Neural cell (in vitro differentiated cells): ENCODE measurements around the gene PPM1H.

Experiments
- EP300 ChIP-seq: fragments of 450-650 bp; conservative IDR thresholded peaks from 2 replicates; pipeline ENCODE4 v1.6.1; 2014; ENCODE audit warnings: antibody characterized with exemption, mild to moderate bottlenecking, moderate library complexity; ENCODE audit not compliant: poor library complexity, severe bottlenecking
- EZH2 ChIP-seq: fragments of 200-600, 300-800 bp; shearing (Covaris generic), sonication (generic); IDR thresholded peaks from 2 replicates; pipeline ENCODE4 v1.6.1; 2014; ENCODE audit warnings: antibody characterized with exemption, low read length, borderline replicate concordance, mild to moderate bottlenecking; ENCODE audit not compliant: insufficient read depth, poor library complexity, severe bottlenecking
- POLR2AphosphoS5 ChIP-seq: IDR thresholded peaks from 2 replicates; pipeline ENCODE4 v1.6.1; 2012
- RAD21 ChIP-seq: fragments of 450-650 bp; conservative IDR thresholded peaks from 2 replicates; pipeline ENCODE4 v1.6.1; 2014; ENCODE audit warnings: antibody characterized with exemption, mild to moderate bottlenecking, moderate library complexity
- SMC3 ChIP-seq: fragments of 450-650 bp; conservative IDR thresholded peaks from 2 replicates; pipeline ENCODE4 v1.6.1; 2014; ENCODE audit warnings: antibody characterized with exemption, mild to moderate bottlenecking, moderate library complexity; ENCODE audit not compliant: poor library complexity
- TF ChIP-seq, protein P1 (sequence below): fragments of 450-650 bp; IDR thresholded peaks from 2 replicates; pipeline ENCODE4 v1.5.1; 2014; ENCODE audit warnings: antibody characterized with exemption, mild to moderate bottlenecking, moderate library complexity; ENCODE audit not compliant: poor library complexity, severe bottlenecking
- TF ChIP-seq, protein P2 (sequence below): IDR thresholded peaks from 2 replicates; pipeline ENCODE4 v1.6.1; 2012; ENCODE audit warnings: borderline replicate concordance

DNA sequence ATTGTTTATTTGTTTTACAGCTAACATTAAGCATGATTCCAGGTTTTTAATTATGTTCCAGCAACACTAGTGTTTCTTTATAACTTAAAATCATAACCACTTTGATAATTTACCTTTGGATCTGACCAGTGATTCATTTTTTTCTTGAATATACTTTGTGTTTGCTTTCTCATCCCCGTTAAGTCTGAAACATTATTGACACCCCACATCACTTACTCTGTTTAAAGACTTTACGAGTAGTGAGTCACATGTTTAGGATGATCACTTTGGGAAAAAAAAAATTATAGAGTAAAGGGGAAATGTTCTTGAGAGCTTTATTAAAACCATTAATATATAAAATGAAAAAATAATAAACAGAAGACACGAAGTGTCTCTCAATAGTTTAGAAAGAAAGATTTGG, 336.1 kb downstream of the PPM1H start:
- TF ChIP-seq, protein P1, sequence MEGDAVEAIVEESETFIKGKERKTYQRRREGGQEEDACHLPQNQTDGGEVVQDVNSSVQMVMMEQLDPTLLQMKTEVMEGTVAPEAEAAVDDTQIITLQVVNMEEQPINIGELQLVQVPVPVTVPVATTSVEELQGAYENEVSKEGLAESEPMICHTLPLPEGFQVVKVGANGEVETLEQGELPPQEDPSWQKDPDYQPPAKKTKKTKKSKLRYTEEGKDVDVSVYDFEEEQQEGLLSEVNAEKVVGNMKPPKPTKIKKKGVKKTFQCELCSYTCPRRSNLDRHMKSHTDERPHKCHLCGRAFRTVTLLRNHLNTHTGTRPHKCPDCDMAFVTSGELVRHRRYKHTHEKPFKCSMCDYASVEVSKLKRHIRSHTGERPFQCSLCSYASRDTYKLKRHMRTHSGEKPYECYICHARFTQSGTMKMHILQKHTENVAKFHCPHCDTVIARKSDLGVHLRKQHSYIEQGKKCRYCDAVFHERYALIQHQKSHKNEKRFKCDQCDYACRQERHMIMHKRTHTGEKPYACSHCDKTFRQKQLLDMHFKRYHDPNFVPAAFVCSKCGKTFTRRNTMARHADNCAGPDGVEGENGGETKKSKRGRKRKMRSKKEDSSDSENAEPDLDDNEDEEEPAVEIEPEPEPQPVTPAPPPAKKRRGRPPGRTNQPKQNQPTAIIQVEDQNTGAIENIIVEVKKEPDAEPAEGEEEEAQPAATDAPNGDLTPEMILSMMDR = no peak
- no peak for TF ChIP-seq SMC3
- TF ChIP-seq EZH2 = no peak
- TF ChIP-seq RAD21 = no peak
- TF ChIP-seq, protein P2, sequence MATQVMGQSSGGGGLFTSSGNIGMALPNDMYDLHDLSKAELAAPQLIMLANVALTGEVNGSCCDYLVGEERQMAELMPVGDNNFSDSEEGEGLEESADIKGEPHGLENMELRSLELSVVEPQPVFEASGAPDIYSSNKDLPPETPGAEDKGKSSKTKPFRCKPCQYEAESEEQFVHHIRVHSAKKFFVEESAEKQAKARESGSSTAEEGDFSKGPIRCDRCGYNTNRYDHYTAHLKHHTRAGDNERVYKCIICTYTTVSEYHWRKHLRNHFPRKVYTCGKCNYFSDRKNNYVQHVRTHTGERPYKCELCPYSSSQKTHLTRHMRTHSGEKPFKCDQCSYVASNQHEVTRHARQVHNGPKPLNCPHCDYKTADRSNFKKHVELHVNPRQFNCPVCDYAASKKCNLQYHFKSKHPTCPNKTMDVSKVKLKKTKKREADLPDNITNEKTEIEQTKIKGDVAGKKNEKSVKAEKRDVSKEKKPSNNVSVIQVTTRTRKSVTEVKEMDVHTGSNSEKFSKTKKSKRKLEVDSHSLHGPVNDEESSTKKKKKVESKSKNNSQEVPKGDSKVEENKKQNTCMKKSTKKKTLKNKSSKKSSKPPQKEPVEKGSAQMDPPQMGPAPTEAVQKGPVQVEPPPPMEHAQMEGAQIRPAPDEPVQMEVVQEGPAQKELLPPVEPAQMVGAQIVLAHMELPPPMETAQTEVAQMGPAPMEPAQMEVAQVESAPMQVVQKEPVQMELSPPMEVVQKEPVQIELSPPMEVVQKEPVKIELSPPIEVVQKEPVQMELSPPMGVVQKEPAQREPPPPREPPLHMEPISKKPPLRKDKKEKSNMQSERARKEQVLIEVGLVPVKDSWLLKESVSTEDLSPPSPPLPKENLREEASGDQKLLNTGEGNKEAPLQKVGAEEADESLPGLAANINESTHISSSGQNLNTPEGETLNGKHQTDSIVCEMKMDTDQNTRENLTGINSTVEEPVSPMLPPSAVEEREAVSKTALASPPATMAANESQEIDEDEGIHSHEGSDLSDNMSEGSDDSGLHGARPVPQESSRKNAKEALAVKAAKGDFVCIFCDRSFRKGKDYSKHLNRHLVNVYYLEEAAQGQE = no peak
- TF ChIP-seq EP300 = no peak
- no peak for TF ChIP-seq POLR2AphosphoS5
